Tibial nerve (tissue), 4 donors: Measurements from ENCODE around the gene BACE2. TPM values are rescaled to one million over a fixed set of nuclear protein-coding genes. Genes with fewer than 3 reads are reported as not detected.

Experiments used
- DNase-seq, 2 donors: peaks; one replicate each; pipeline ENCODE4 v3.0.0-alpha.2; 2019; ENCODE audit warnings: low spot score in 2 of 2
- H3K27ac ChIP-seq, 4 donors: fragments of 200-600 bp; sonication (generic) in 3 of 4; one replicate each; pipeline ENCODE4 v1.5.1; 2017 to 2019; ENCODE audit warnings: mild to moderate bottlenecking in 1 of 4
- H3K27me3 ChIP-seq, 2 donors: fragments of 200-600 bp; sonication (generic) in 1 of 2; one replicate each; pipeline versions ENCODE4 v1.5.1 to v1.6.0; 2017 to 2019
- H3K36me3 ChIP-seq, 3 donors: fragments of 200-600 bp; sonication (generic); one replicate each; pipeline ENCODE4 v1.5.1; 2018 to 2019
- H3K4me1 ChIP-seq, 4 donors: fragments of 200-600 bp; sonication (generic) in 3 of 4; one replicate each; pipeline ENCODE4 v1.5.1; 2017 to 2019
- H3K4me3 ChIP-seq, 4 donors: fragments of 200-600 bp; sonication (generic) in 3 of 4; one replicate each; pipeline ENCODE4 v1.5.1; 2017 to 2019; ENCODE audit warnings: mild to moderate bottlenecking in 1 of 4, moderate library complexity in 1 of 4
- H3K9me3 ChIP-seq, 4 donors: fragments of 200-600 bp; sonication (generic) in 3 of 4; one replicate each; pipeline ENCODE4 v1.5.1; 2017 to 2019
- EP300 ChIP-seq, 2 donors: sonication (generic); formaldehyde crosslinking; IDR thresholded peaks; one replicate each; pipeline ENCODE4 v1.6.1; 2017; ENCODE audit warnings: antibody characterized with exemption in 2 of 2, mild to moderate bottlenecking in 1 of 2
- POLR2A ChIP-seq, 2 donors: fragments of 450-650 bp; IDR thresholded peaks; one replicate each; pipeline ENCODE4 v1.6.1; 2017; ENCODE audit warnings: antibody characterized with exemption in 2 of 2, mild to moderate bottlenecking in 2 of 2, moderate library complexity in 2 of 2
- WGBS, 2 donors: methylation state at CpG; one replicate each; pipeline ENCODE4 v1.1.5; 2018; 5-methylcytosine and 5-hydroxymethylcytosine counted together
- small RNA-seq: library from RNA; depleted of rRNA; stranded (forward); fragments of <200 nt; gene quantifications from one replicate; pipeline ENCODE3, GENCODE V24; 2016
- total RNA-seq, 4 donors: library from RNA; depleted of rRNA; stranded (reverse); fragments of >200 nt; gene quantifications; one replicate each; pipeline ENCODE4 v1.1.0, GENCODE V29; 2016
- TF ChIP-seq, protein P1 (sequence below), 5 experiments: fragments of 200-600 bp in 3 of 5; fragments of 450-650 bp in 2 of 5; sonication (generic) in 3 of 5; IDR thresholded peaks; one replicate each; pipeline ENCODE4 v1.5.1; 2016 to 2019; ENCODE audit warnings: antibody characterized with exemption in 5 of 5, mild to moderate bottlenecking in 3 of 5, moderate library complexity in 2 of 5

Gene BACE2
- total RNA-seq, 4 donors from 2014 or later = 69.5 to 96.9 (median 79.2) TPM

DNA sequence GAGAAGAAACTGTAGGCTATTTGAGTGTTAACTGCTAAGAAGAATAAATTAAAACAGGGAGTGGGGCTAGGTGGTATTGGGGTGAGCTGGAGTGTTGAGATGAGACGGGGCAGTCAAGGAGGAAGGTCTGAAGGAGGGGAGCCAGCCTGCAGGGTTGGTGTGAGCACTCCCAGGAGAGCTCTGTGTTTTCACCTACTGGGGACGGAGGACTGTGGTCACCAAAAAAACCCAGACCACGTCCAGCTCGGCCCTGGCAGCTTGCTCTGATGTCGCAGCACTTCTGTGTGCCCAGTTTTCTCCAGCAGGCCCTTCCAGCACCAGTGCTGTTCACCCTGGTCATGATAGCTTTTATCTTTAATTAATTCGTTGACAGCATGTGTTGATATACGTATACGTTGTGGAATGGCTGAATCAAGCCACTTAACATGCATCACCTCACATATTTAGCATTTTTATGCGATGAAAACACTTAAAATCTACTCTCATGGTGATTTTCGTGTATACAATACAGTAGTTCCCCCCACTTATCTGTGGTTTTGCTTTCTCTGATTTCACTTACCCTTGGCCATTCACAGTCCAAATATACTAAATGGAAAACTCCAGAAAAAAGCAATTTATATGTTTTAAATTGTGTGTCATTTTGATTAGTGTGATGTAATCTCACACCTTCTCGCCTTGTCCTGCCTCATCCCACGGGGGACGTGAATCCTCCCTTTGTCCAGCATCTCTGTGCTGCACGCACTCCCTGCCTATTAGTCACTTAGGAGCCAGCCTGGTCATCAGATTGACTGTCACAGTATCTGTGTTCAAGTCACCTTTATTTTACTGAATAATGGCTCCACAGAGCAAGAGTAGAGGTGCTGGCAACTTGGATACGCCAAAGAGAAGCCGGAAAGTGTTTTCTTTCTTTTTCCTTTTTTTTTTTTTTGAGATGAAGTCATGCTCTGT is 161.0 kb downstream of the BACE2 start:
- Histone ChIP-seq H3K27ac (no peak overlapping the region), H3K36me3 (no peaks in the 10 kb centered on the region), H3K4me1 (no peaks in the 10 kb centered on the region), H3K9me3 (peaks cover 0 to 7% (median under 1%) of the 10 kb centered on the region in 4 donors), H3K27me3 (no peaks in the 10 kb centered on the region), H3K4me3 (no peak overlapping the region)
- TF ChIP-seq, protein P1, sequence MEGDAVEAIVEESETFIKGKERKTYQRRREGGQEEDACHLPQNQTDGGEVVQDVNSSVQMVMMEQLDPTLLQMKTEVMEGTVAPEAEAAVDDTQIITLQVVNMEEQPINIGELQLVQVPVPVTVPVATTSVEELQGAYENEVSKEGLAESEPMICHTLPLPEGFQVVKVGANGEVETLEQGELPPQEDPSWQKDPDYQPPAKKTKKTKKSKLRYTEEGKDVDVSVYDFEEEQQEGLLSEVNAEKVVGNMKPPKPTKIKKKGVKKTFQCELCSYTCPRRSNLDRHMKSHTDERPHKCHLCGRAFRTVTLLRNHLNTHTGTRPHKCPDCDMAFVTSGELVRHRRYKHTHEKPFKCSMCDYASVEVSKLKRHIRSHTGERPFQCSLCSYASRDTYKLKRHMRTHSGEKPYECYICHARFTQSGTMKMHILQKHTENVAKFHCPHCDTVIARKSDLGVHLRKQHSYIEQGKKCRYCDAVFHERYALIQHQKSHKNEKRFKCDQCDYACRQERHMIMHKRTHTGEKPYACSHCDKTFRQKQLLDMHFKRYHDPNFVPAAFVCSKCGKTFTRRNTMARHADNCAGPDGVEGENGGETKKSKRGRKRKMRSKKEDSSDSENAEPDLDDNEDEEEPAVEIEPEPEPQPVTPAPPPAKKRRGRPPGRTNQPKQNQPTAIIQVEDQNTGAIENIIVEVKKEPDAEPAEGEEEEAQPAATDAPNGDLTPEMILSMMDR (IDR thresholded peaks at IDR 0.05) = no peak
- TF ChIP-seq EP300 (IDR thresholded peaks at IDR 0.05) (no peak), POLR2A (IDR thresholded peaks at IDR 0.05) (no peak)
- WGBS, 2 donors = 75 to 82% methylated on average over 16 of the region's 16 CpGs
- DNase-seq = no peak

Small RNA genes within 50 kb of the gene (small RNA-seq; reads per million reads assigned to genes)
- gene MIR3197 = not detected

Other genes with a start within 250 kb of the BACE2 start
- not detected for gene FAM3B, start 148.6 kb downstream of the BACE2 start, total RNA-seq
- gene MX2, start 193.9 kb downstream of the BACE2 start, total RNA-seq = 10 to 100 TPM in 2 of 4 donors, 1 to 10 TPM in 2; 6.7 to 17.5 (median 9.5) TPM